Chondrocyte (in vitro differentiated cells): ENCODE results near the gene APOBEC2. TPM values are rescaled to one million over a fixed set of nuclear protein-coding genes. Genes with fewer than 3 reads are reported as not detected.

Source experiments
- DNase-seq: peaks from one replicate; pipeline ENCODE4 v3.0.0; 2021; ENCODE audit warnings: mixed read lengths, low spot score
- H3K27ac Mint-ChIP-seq: one replicate; pipeline ENCODE4 v1.8.0; 2021; ENCODE audit warnings: mild to moderate bottlenecking, moderate library complexity, mixed read lengths; ENCODE audit not compliant: unreplicated experiment
- H3K27me3 Mint-ChIP-seq: 2 replicates; pipeline ENCODE4 v1.8.0; 2021; ENCODE audit warnings: low read depth, mixed read lengths
- H3K36me3 Mint-ChIP-seq: 2 replicates; pipeline ENCODE4 v1.8.0; 2021; ENCODE audit warnings: low read depth, mixed read lengths
- H3K4me1 Mint-ChIP-seq: 2 replicates; pipeline ENCODE4 v1.8.0; 2021; ENCODE audit warnings: low read depth, mild to moderate bottlenecking, mixed read lengths
- H3K4me3 Mint-ChIP-seq: one replicate; pipeline ENCODE4 v1.8.0; 2021; ENCODE audit warnings: mild to moderate bottlenecking, moderate library complexity, mixed read lengths; ENCODE audit not compliant: unreplicated experiment
- H3K9me3 Mint-ChIP-seq: 2 replicates; pipeline ENCODE4 v1.8.0; 2021; ENCODE audit warnings: low read depth, mixed read lengths
- total RNA-seq: library from RNA; stranded (reverse); gene quantifications from 3 replicates; pipeline ENCODE4 v1.2.1, GENCODE V29; 2021
- TF ChIP-seq, protein P1 (sequence below): fragments of 200-600 bp; sonication (generic); IDR thresholded peaks from 2 replicates; pipeline ENCODE4 v1.5.0; 2021; ENCODE audit warnings: antibody characterized with exemption, mild to moderate bottlenecking, moderate library complexity

Gene APOBEC2
- total RNA-seq, 1 donor from 2014 or later = not detected

DNA sequence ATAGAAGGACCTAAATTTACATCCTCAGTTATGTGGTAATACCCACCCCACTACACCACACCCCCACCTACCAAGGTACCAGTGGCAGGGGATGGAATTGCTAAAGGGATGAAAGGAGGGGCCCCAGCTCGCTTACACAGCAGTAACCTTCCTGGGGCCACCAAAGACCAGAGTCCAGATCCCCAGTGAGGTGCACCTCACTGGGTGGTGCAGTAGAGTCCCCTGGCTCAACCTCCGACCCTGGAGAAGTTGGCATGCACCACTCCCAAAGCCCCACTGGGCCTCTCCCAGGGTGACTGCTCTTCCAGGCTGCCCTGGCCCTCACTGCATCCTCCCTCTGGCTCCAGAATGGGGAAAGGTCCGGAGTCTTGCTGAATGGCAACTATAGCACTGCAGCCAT is 14.8 kb upstream of the APOBEC2 start:
- Mint-ChIP-seq H3K27me3 (peaks cover 11% of the 10 kb centered on the region), H3K4me1 (peaks cover 9% of the 10 kb centered on the region), H3K36me3 (no peaks in the 10 kb centered on the region), H3K4me3 (no peak overlapping the region), H3K9me3 (no peaks in the 10 kb centered on the region), H3K27ac (no peak overlapping the region)
- no peak for DNase-seq
- TF ChIP-seq, protein P1, sequence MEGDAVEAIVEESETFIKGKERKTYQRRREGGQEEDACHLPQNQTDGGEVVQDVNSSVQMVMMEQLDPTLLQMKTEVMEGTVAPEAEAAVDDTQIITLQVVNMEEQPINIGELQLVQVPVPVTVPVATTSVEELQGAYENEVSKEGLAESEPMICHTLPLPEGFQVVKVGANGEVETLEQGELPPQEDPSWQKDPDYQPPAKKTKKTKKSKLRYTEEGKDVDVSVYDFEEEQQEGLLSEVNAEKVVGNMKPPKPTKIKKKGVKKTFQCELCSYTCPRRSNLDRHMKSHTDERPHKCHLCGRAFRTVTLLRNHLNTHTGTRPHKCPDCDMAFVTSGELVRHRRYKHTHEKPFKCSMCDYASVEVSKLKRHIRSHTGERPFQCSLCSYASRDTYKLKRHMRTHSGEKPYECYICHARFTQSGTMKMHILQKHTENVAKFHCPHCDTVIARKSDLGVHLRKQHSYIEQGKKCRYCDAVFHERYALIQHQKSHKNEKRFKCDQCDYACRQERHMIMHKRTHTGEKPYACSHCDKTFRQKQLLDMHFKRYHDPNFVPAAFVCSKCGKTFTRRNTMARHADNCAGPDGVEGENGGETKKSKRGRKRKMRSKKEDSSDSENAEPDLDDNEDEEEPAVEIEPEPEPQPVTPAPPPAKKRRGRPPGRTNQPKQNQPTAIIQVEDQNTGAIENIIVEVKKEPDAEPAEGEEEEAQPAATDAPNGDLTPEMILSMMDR = no peak

GRCh38 chr6:41039060-41039998 is 13.7 kb upstream of the APOBEC2 start, which contains the start of gene UNC5CL:
Gene UNC5CL, minus strand, starts transcription at chr6:41039221. Its CDS starts 4,147 bp downstream, at chr6:41035074.
- no peak within 1 kb of the TSS for H3K27ac Mint-ChIP-seq
- TF ChIP-seq, protein P1 = peak; percentile 80
- peaks cover 5% of the 10 kb centered on the region for H3K27me3 Mint-ChIP-seq
- H3K4me3 Mint-ChIP-seq = no peak within 1 kb of the TSS
- peaks cover 9% of the 10 kb centered on the region for H3K4me1 Mint-ChIP-seq
- DNase-seq = no peak
- no peaks in the 10 kb centered on the region for H3K36me3 Mint-ChIP-seq
- no peaks in the 10 kb centered on the region for H3K9me3 Mint-ChIP-seq

GRCh38 chr6:41040101-41040939 is 12.7 kb upstream of the APOBEC2 start:
- H3K9me3 Mint-ChIP-seq = no peaks in the 10 kb centered on the region
- no peak overlapping the region for H3K4me3 Mint-ChIP-seq
- H3K36me3 Mint-ChIP-seq = no peaks in the 10 kb centered on the region
- no peak overlapping the region for H3K27ac Mint-ChIP-seq
- peaks cover 5% of the 10 kb centered on the region for H3K27me3 Mint-ChIP-seq
- H3K4me1 Mint-ChIP-seq = peaks cover 9% of the 10 kb centered on the region
- no peak for DNase-seq
- TF ChIP-seq, protein P1 = no peak

DNA sequence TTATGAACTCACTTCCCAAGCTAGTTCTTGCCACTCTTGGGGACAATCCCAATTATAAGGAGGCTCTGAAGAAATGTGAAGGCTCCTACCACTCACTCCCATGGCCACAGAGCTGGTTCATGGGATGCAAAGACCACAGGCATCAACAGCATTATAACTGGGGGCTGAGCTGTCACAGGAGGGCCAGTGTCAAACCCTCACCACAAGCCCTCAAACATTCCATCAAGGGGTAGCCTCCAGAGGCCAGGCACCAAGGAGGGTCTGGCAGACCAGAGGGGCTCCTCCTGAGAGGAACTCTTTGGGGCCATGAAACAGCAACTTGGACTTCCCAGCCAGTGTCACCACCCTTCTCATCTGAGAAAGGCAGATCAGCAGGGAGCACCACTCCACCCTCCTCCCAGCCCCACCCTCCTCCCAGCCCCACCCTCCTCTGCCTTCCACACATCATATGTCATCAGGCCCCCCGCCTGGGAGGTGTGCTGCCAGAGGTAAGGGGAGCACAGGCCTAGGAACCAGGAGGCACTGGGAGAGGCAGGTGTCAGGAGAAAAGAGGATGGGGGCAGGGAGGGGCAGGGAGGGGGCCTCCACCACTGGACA is 12.0 kb upstream of the APOBEC2 start:
- Mint-ChIP-seq H3K36me3 (no peaks in the 10 kb centered on the region), H3K9me3 (no peaks in the 10 kb centered on the region)

More for the DNA sequence above, 12.0 kb upstream of the APOBEC2 start:
- DNase-seq = no peak
- no peak overlapping the region for H3K4me3 Mint-ChIP-seq
- no peak overlapping the region for H3K27ac Mint-ChIP-seq
- H3K27me3 Mint-ChIP-seq = peaks cover 5% of the 10 kb centered on the region
- peaks cover 9% of the 10 kb centered on the region for H3K4me1 Mint-ChIP-seq
- TF ChIP-seq, protein P1 = no peak
